Cardiac muscle cell (in vitro differentiated cells and primary cell): Measurements from ENCODE around the gene CHERP. TPM values are rescaled to one million over a fixed set of nuclear protein-coding genes. Genes with fewer than 3 reads are reported as not detected.

Experiments used
- DNase-seq, 2 donors: peaks; one replicate each; pipeline versions ENCODE4 v3.0.0 to v3.0.0-alpha.2; 2010 to 2017; ENCODE audit warnings: low read depth in 1 of 2, low spot score in 1 of 2
- H3K27ac ChIP-seq: fragments of 200-600 bp; sonication (generic); 2 replicates; pipeline ENCODE4 v1.5.1; 2016
- H3K27me3 ChIP-seq: fragments of 200-600 bp; sonication (generic); 2 replicates; pipeline ENCODE4 v1.6.0; 2016; ENCODE audit warnings: control low read depth
- H3K36me3 ChIP-seq: fragments of 200-600 bp; sonication (generic); 2 replicates; pipeline ENCODE4 v1.5.1; 2016; ENCODE audit warnings: control low read depth
- H3K4me1 ChIP-seq: fragments of 200-600 bp; sonication (generic); 2 replicates; pipeline ENCODE4 v1.8.1; 2017; ENCODE audit warnings: low read depth, mild to moderate bottlenecking, mixed run types
- H3K4me3 ChIP-seq: fragments of 200-600 bp; sonication (generic); 2 replicates; pipeline ENCODE4 v1.5.1; 2016; ENCODE audit warnings: mild to moderate bottlenecking
- H3K9me3 ChIP-seq: fragments of 200-600 bp; sonication (generic); 2 replicates; pipeline ENCODE4 v1.5.1; 2017; ENCODE audit warnings: low read depth, mild to moderate bottlenecking, control low read depth
- CTCF ChIP-seq: IDR thresholded peaks from 2 replicates; pipeline ENCODE4 v1.5.1; 2012; ENCODE audit warnings: low read depth, mild to moderate bottlenecking, low read length
- polyA plus RNA-seq: library from polyadenylated mRNA; unstranded; fragments of >200 nt; fragmentation: Nextera tagmentation; extraction: Ambion mirVana; gene quantifications from 2 replicates; pipeline ENCODE4 v1.2.1, GENCODE V29; 2016
- total RNA-seq: library from RNA; depleted of rRNA; stranded (reverse); fragments of >200 nt; gene quantifications from 2 replicates; pipeline ENCODE4 v1.2.3, GENCODE V29; 2016

CHERP gene
- total and polyA plus RNA-seq, 2 experiments from 2014 or later, result 27.2 to 60.0 TPM

DNA sequence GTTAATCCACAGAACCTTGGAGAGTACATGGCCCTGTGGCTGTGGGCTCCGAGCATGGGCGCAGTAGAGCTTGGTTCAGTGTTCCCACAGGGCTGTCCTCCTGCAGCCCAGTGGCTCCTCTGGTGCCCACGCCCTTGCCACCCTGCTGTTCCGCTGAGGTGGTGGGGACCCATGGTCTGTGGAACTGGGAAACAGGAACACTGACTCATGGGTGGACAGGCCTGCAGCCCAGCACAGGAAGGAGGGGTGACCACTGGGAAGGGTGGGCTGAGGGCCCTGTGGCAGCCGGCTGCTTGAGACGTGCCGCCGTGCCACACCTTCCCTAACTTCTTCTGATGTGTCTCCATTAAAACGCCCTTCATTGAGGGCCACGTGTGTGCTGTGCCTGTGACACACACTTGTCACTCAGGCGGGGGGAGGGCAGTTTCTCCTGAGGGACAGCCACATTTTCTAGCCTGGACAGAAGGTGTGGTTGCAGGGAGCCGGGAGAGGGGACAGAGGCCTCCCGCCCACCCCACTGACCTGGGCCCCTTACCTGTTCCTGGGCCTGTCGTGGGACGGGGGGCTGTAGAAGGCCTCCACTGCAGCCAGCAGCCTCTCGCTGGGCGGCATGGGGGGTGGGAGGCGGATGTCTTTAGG is 21.1 kb downstream of the CHERP start:
- H3K9me3 ChIP-seq, result no peaks in the 10 kb centered on the region
- DNase-seq, result no peak
- no peak overlapping the region for H3K4me3 ChIP-seq
- peaks cover 71% of the 10 kb centered on the region for H3K36me3 ChIP-seq
- TF ChIP-seq CTCF, result no peak
- no peaks in the 10 kb centered on the region for H3K27me3 ChIP-seq
- H3K4me1 ChIP-seq, result no peaks in the 10 kb centered on the region
- peak overlapping the region; percentile 48 for H3K27ac ChIP-seq

DNA sequence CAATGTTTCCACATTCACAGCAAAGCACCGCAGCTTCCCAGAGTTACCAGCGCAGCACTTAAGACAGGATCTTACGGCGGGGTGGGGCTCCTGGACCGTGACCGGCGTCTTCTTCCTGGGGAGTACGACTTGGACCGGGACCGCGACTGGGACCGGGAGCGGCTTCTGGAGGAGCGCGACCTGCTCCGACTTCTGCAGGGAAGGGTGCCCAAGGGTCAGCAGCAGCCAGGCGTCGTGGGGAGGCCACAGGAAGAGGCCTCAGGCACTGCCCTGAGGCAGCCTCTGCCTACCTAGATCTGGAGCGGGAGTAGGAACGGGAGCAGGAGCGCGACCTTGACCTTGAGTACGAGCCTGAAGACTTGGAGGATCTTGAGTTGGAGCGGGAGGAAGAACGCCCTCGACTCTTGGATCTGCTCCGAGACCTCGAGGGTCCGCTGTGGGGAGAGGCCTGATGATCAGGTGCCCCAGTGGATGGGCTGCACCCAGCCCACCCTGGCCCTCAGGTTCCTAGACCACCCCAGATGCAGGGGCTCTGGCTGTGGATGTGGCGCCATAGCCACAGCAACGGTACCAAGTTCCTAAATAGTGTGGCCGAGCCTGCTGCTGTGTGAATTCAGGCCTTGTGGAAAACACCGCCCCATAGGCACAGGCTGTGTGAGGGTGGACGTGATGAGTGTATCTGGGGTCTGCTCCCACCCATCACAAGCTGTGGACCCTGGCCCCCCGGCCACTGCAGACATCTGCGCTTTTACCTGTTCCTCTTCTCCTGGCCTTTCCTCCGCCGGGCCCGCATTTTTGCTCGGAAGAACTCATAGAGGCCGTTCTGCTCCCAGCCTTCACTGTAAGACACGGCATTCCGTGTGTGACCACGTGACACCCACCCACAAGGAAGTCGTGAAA is 21.9 kb downstream of the CHERP start:
- Histone ChIP-seq H3K9me3 (no peaks in the 10 kb centered on the region), H3K4me1 (no peaks in the 10 kb centered on the region), H3K4me3 (no peak overlapping the region), H3K36me3 (peaks cover 67% of the 10 kb centered on the region), H3K27me3 (no peaks in the 10 kb centered on the region), H3K27ac (peak overlapping the region; percentile 48)
- TF ChIP-seq CTCF, result no peak
- DNase-seq, result no peak

DNA sequence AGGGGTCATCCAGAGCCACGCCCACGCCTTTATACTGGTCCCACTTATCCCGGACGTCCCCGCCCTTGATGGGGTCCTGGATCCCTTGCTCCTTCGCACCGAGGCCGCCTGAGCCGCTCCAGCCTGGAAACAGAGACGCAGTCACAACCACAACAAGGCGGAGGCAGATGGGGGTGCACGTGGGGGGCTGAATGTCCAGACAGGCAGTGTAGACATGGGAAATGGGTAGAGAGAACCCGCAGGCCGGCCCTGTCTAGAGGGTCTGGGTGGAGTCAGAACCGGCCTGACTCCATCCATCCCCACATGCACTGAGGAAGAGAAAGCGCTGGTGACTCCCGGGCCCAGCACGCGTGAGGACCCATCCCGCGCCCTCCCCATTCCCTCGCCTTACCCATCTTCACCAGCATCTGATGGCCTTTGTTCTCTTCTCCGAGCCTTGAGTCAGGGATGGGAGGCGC is 23.0 kb downstream of the CHERP start:
- H3K27ac ChIP-seq, result no peak overlapping the region
- H3K9me3 ChIP-seq, result no peaks in the 10 kb centered on the region
- no peak for TF ChIP-seq CTCF
- H3K4me3 ChIP-seq, result no peak overlapping the region
- DNase-seq, result no peak
- H3K36me3 ChIP-seq, result peaks cover 59% of the 10 kb centered on the region
- H3K4me1 ChIP-seq, result no peaks in the 10 kb centered on the region
- no peaks in the 10 kb centered on the region for H3K27me3 ChIP-seq

DNA sequence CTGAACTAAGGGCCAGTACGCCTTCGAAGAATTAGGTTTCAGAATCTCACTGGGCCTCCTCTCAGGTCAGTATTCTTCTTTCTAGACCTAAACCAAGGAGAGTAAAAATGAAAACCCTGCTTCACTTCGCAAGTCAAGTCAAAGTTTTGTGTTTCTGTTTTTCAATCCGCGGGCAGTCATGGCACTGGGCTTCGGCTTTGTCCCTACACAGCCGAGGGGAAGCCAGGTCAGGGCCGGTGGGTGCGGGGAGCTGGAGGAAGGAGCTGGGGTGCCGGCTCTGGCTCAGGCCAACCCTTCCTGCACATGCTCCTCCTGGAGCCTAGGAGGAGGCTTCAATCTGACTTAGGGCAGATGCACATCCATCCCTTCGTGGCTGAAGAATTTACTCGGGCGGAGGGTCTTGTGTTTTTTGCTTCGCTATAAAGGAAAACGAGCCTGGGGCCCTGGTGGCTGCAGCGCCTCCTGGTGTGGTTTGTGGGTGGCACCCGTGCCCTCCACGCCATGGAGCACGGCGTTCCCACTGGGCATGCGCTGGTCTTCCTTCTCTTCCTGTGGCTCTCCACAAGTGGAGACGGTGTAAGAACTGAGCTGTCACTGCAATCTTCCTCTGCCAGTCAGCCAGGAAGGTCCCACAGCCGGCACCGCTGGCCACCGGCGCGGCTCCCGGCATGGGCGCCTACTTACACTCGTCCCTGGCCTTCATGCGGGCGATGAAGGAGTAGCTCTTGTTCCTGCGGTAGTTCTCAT is 23.6 kb downstream of the CHERP start:
- H3K9me3 ChIP-seq, result no peaks in the 10 kb centered on the region
- H3K4me3 ChIP-seq, result no peak overlapping the region
- DNase-seq, result no peak
- peaks cover 53% of the 10 kb centered on the region for H3K36me3 ChIP-seq
- no peaks in the 10 kb centered on the region for H3K27me3 ChIP-seq
- H3K27ac ChIP-seq, result peak overlapping the region; percentile 28
- TF ChIP-seq CTCF, result peak; percentile 10
- H3K4me1 ChIP-seq, result no peaks in the 10 kb centered on the region

- H3K27me3 ChIP-seq, result no peaks in the 10 kb centered on the region
- H3K4me1 ChIP-seq, result no peaks in the 10 kb centered on the region
- H3K27ac ChIP-seq, result peak overlapping the region; percentile 28
- no peak overlapping the region for H3K4me3 ChIP-seq
- TF ChIP-seq CTCF, result no peak
- peaks cover 52% of the 10 kb centered on the region for H3K36me3 ChIP-seq
- H3K9me3 ChIP-seq, result no peaks in the 10 kb centered on the region
- no peak for DNase-seq
These were observed 24.2 kb downstream of the CHERP start for GRCh38 chr19:16518061-16518460.
